ENCODE results near the gene TMEFF2.

The TMEFF2 gene

GRCh38 chr2:192053921-192054320 is 140.8 kb downstream of the TMEFF2 start:
- no peak for DNase-seq

GRCh38 chr2:192051533-192051932 is 143.2 kb downstream of the TMEFF2 start:
- DNase-seq, result no peak

GRCh38 chr2:192049362-192049761 is 145.4 kb downstream of the TMEFF2 start:
- no peak for DNase-seq

- DNase-seq, result no peak
Observed at GRCh38 chr2:192047315-192048107, 147.2 kb downstream of the TMEFF2 start.

- DNase-seq, result no peak
Observed at GRCh38 chr2:192044496-192044895, 150.2 kb downstream of the TMEFF2 start.

GRCh38 chr2:192043216-192043870 is 151.4 kb downstream of the TMEFF2 start:
- no peak for DNase-seq

GRCh38 chr2:192042126-192042525 is 152.6 kb downstream of the TMEFF2 start:
- no peak for DNase-seq

GRCh38 chr2:192038110-192038509 is 156.6 kb downstream of the TMEFF2 start:
- DNase-seq, result no peak

- no peak for DNase-seq
Observed at GRCh38 chr2:192035731-192036442, 158.8 kb downstream of the TMEFF2 start.

- no peak for DNase-seq
Observed at GRCh38 chr2:192030856-192031255, 163.9 kb downstream of the TMEFF2 start.

- no peak for DNase-seq
Observed at GRCh38 chr2:192030289-192030688, 164.4 kb downstream of the TMEFF2 start.

- DNase-seq, result no peak
Observed at GRCh38 chr2:192029089-192029488, 165.6 kb downstream of the TMEFF2 start.

GRCh38 chr2:192026825-192027120 is 168.0 kb downstream of the TMEFF2 start:
- no peak for DNase-seq

GRCh38 chr2:192026059-192026824 is 168.5 kb downstream of the TMEFF2 start:
- no peak for DNase-seq

GRCh38 chr2:192025637-192026036 is 169.1 kb downstream of the TMEFF2 start:
- DNase-seq, result no peak

- DNase-seq, result no peak
Observed at GRCh38 chr2:192023006-192023405, 171.7 kb downstream of the TMEFF2 start.

GRCh38 chr2:192017844-192018243 is 176.9 kb downstream of the TMEFF2 start:
- no peak for DNase-seq

- no peak for DNase-seq
Observed at GRCh38 chr2:192016265-192016664, 178.5 kb downstream of the TMEFF2 start.

GRCh38 chr2:192013211-192013610 is 181.5 kb downstream of the TMEFF2 start:
- DNase-seq, result no peak

GRCh38 chr2:192011196-192011595 is 183.5 kb downstream of the TMEFF2 start:
- DNase-seq, result no peak

GRCh38 chr2:192010073-192010472 is 184.7 kb downstream of the TMEFF2 start:
- DNase-seq, result no peak

- no peak for DNase-seq
Observed at GRCh38 chr2:192007581-192008228, 187.0 kb downstream of the TMEFF2 start.

GRCh38 chr2:192005211-192005610 is 189.5 kb downstream of the TMEFF2 start:
- no peak for DNase-seq
